Neural cell (in vitro differentiated cells): ENCODE measurements around the gene CCIN. TPM values are rescaled to one million over a fixed set of nuclear protein-coding genes. Genes with fewer than 3 reads are reported as not detected.

ENCODE experiments used
- H2AFZ ChIP-seq: fragments of 200-600, 300-800 bp; sonication (generic), shearing (Covaris generic); 2 replicates; pipeline ENCODE4 v1.6.0; 2014; ENCODE audit warnings: low read depth, mild to moderate bottlenecking, antibody characterized with exemption, low read length, moderate library complexity
- H3F3A ChIP-seq: fragments of 200-600 bp; shearing (Covaris generic); 2 replicates; pipeline ENCODE4 v1.6.1; 2016; ENCODE audit warnings: mild to moderate bottlenecking, moderate library complexity, mixed read lengths, antibody characterized with exemption, low read length; ENCODE audit not compliant: insufficient read depth, poor library complexity, severe bottlenecking
- H3K27ac ChIP-seq: fragments of 200-600, 300-800 bp; sonication (generic), shearing (Covaris generic); 2 replicates; pipeline ENCODE4 v1.5.1; 2014; ENCODE audit warnings: mild to moderate bottlenecking, low read length, moderate library complexity
- H3K27me3 ChIP-seq: fragments of 300-800, 200-600 bp; sonication (generic), shearing (Covaris generic); 2 replicates; pipeline ENCODE4 v1.6.0; 2014; ENCODE audit warnings: mild to moderate bottlenecking, low read depth, low read length, moderate library complexity; ENCODE audit not compliant: insufficient read depth
- H3K36me3 ChIP-seq: fragments of 300-800, 200-600 bp; sonication (generic), shearing (Covaris generic); 2 replicates; pipeline ENCODE4 v1.5.1; 2014; ENCODE audit warnings: mild to moderate bottlenecking, antibody characterized with exemption, low read length, moderate library complexity; ENCODE audit not compliant: insufficient read depth
- H3K4me2 ChIP-seq: fragments of 300-800, 200-600 bp; sonication (generic), shearing (Covaris generic); 2 replicates; pipeline ENCODE4 v1.6.0; 2014; ENCODE audit warnings: mild to moderate bottlenecking, low read length
- H3K4me3 ChIP-seq: fragments of 300-800, 200-600 bp; sonication (generic), shearing (Covaris generic); 2 replicates; pipeline ENCODE4 v1.5.1; 2014; ENCODE audit warnings: mild to moderate bottlenecking, low read length, moderate library complexity
- H3K79me2 ChIP-seq: fragments of 200-600 bp; shearing (Covaris generic); replicated peaks from 2 replicates; pipeline ENCODE4 v1.6.0; 2014; ENCODE audit warnings: mild to moderate bottlenecking, low read length, moderate library complexity; ENCODE audit not compliant: insufficient read depth
- H3K9ac ChIP-seq: fragments of 300-800, 200-600 bp; sonication (generic), shearing (Covaris generic); 2 replicates; pipeline ENCODE4 v1.6.1; 2016; ENCODE audit warnings: mild to moderate bottlenecking, low read length, mixed read lengths
- H3K9me2 ChIP-seq: fragments of 200-600 bp; shearing (Covaris generic); 2 replicates; pipeline ENCODE4 v1.6.1; 2016; ENCODE audit warnings: mild to moderate bottlenecking, low read length, mixed read lengths; ENCODE audit not compliant: insufficient read depth
- H3K9me3 ChIP-seq: fragments of 200-600, 300-800 bp; sonication (generic), shearing (Covaris generic); 2 replicates; pipeline ENCODE4 v1.6.1; 2016; ENCODE audit warnings: mild to moderate bottlenecking, mixed run types, low read length, moderate library complexity, mixed read lengths
- H4K20me1 ChIP-seq: fragments of 200-600 bp; shearing (Covaris generic); 2 replicates; pipeline ENCODE4 v1.6.1; 2016; ENCODE audit warnings: mild to moderate bottlenecking, mixed run types; ENCODE audit not compliant: insufficient read depth
- EP300 ChIP-seq: fragments of 450-650 bp; conservative IDR thresholded peaks from 2 replicates; pipeline ENCODE4 v1.6.1; 2014; ENCODE audit warnings: antibody characterized with exemption, mild to moderate bottlenecking, moderate library complexity; ENCODE audit not compliant: poor library complexity, severe bottlenecking
- EZH2 ChIP-seq: fragments of 200-600, 300-800 bp; shearing (Covaris generic), sonication (generic); IDR thresholded peaks from 2 replicates; pipeline ENCODE4 v1.6.1; 2014; ENCODE audit warnings: antibody characterized with exemption, low read length, borderline replicate concordance, mild to moderate bottlenecking; ENCODE audit not compliant: insufficient read depth, poor library complexity, severe bottlenecking
- MXI1 ChIP-seq: fragments of 450-650 bp; conservative IDR thresholded peaks from 2 replicates; pipeline ENCODE4 v1.6.1; 2014; ENCODE audit warnings: antibody characterized with exemption, mild to moderate bottlenecking; ENCODE audit not compliant: poor library complexity, severe bottlenecking
- POLR2AphosphoS5 ChIP-seq: IDR thresholded peaks from 2 replicates; pipeline ENCODE4 v1.6.1; 2012
- RAD21 ChIP-seq: fragments of 450-650 bp; conservative IDR thresholded peaks from 2 replicates; pipeline ENCODE4 v1.6.1; 2014; ENCODE audit warnings: antibody characterized with exemption, mild to moderate bottlenecking, moderate library complexity
- SMC3 ChIP-seq: fragments of 450-650 bp; conservative IDR thresholded peaks from 2 replicates; pipeline ENCODE4 v1.6.1; 2014; ENCODE audit warnings: antibody characterized with exemption, mild to moderate bottlenecking, moderate library complexity; ENCODE audit not compliant: poor library complexity
- TAF1 ChIP-seq: IDR thresholded peaks from 2 replicates; pipeline ENCODE4 v1.6.1; 2012; ENCODE audit warnings: low read depth
- polyA plus RNA-seq: library from polyadenylated mRNA; depleted of rRNA; stranded (reverse); fragments of >200 nt; gene quantifications from 2 replicates; pipeline ENCODE4 v1.2.3, GENCODE V29; 2014
- TF ChIP-seq, protein P1 (sequence below): IDR thresholded peaks from 2 replicates; pipeline ENCODE4 v1.6.1; 2012; ENCODE audit warnings: borderline replicate concordance
- TF ChIP-seq, protein P2 (sequence below): fragments of 450-650 bp; IDR thresholded peaks from 2 replicates; pipeline ENCODE4 v1.5.1; 2014; ENCODE audit warnings: antibody characterized with exemption, mild to moderate bottlenecking, moderate library complexity; ENCODE audit not compliant: poor library complexity, severe bottlenecking

CCIN gene
- polyA plus RNA-seq, 1 donor from 2014 or later: not detected

DNA sequence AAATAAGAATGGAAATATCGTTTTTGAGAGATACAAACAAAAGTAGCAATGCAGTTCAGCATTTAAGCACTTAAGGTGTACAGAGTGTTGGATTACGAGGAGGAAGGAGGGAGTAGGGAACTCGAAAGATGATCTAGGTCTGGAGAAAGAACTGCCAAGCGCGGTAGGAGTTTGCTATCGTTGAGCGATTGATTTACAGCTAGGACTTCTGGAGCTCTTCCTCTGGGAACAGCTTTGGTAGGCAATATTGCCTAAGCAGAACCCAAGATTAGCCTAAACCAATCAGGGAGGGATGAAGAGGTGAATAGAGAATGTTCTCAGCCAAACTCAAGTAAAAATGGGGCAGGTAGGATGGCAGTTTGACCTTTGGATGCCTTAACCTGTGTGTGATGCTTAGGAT is 22.5 kb downstream of the CCIN start:
- H3K4me3 ChIP-seq: peak overlapping the region; percentile 80
- no peaks in the 10 kb centered on the region for H3K9me3 ChIP-seq
- H3K4me2 ChIP-seq: peak overlapping the region; percentile 96
- H3F3A ChIP-seq: no peaks in the 10 kb centered on the region
- H3K27ac ChIP-seq: peak overlapping the region; percentile 82
- H3K36me3 ChIP-seq: no peaks in the 10 kb centered on the region
- no peaks in the 10 kb centered on the region for H3K27me3 ChIP-seq
- H3K9ac ChIP-seq: peak overlapping the region; percentile 79
- H3K9me2 ChIP-seq: no peaks in the 10 kb centered on the region
- H4K20me1 ChIP-seq: no peaks in the 10 kb centered on the region
- H2AFZ ChIP-seq: no peak overlapping the region
- TF ChIP-seq POLR2AphosphoS5: no peak
- TF ChIP-seq MXI1: no peak
- no peak for TF ChIP-seq RAD21
- TF ChIP-seq, protein P1, sequence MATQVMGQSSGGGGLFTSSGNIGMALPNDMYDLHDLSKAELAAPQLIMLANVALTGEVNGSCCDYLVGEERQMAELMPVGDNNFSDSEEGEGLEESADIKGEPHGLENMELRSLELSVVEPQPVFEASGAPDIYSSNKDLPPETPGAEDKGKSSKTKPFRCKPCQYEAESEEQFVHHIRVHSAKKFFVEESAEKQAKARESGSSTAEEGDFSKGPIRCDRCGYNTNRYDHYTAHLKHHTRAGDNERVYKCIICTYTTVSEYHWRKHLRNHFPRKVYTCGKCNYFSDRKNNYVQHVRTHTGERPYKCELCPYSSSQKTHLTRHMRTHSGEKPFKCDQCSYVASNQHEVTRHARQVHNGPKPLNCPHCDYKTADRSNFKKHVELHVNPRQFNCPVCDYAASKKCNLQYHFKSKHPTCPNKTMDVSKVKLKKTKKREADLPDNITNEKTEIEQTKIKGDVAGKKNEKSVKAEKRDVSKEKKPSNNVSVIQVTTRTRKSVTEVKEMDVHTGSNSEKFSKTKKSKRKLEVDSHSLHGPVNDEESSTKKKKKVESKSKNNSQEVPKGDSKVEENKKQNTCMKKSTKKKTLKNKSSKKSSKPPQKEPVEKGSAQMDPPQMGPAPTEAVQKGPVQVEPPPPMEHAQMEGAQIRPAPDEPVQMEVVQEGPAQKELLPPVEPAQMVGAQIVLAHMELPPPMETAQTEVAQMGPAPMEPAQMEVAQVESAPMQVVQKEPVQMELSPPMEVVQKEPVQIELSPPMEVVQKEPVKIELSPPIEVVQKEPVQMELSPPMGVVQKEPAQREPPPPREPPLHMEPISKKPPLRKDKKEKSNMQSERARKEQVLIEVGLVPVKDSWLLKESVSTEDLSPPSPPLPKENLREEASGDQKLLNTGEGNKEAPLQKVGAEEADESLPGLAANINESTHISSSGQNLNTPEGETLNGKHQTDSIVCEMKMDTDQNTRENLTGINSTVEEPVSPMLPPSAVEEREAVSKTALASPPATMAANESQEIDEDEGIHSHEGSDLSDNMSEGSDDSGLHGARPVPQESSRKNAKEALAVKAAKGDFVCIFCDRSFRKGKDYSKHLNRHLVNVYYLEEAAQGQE: no peak
- no peak for TF ChIP-seq TAF1
- TF ChIP-seq, protein P2, sequence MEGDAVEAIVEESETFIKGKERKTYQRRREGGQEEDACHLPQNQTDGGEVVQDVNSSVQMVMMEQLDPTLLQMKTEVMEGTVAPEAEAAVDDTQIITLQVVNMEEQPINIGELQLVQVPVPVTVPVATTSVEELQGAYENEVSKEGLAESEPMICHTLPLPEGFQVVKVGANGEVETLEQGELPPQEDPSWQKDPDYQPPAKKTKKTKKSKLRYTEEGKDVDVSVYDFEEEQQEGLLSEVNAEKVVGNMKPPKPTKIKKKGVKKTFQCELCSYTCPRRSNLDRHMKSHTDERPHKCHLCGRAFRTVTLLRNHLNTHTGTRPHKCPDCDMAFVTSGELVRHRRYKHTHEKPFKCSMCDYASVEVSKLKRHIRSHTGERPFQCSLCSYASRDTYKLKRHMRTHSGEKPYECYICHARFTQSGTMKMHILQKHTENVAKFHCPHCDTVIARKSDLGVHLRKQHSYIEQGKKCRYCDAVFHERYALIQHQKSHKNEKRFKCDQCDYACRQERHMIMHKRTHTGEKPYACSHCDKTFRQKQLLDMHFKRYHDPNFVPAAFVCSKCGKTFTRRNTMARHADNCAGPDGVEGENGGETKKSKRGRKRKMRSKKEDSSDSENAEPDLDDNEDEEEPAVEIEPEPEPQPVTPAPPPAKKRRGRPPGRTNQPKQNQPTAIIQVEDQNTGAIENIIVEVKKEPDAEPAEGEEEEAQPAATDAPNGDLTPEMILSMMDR: no peak
- H3K79me2 ChIP-seq: peaks cover 38% of the 10 kb centered on the region

DNA sequence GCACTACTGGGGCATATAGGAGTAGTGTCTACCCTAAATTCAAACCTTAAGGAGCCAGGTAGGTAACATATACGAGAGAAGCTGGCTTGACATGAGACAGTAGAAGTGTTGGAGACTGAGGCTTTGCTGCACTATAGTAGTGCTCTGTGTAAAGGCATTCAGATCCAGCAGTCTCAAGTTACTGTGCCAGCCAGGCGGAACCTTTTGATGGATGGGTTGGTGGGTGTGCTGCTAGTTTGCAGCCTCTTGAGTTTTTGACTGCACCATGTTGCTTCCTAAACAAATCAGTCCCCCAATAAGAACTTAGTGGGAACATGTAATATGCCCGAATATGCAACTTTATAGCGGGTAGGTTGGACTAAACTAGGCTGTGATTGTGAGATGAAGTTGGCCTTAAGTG is 23.0 kb downstream of the CCIN start:
- H3K79me2 ChIP-seq: peaks cover 38% of the 10 kb centered on the region
- no peaks in the 10 kb centered on the region for H3K9me2 ChIP-seq
- no peak overlapping the region for H3K27ac ChIP-seq
- H3K9me3 ChIP-seq: no peaks in the 10 kb centered on the region
- H3K36me3 ChIP-seq: no peaks in the 10 kb centered on the region
- H4K20me1 ChIP-seq: no peaks in the 10 kb centered on the region
- no peak overlapping the region for H2AFZ ChIP-seq
- no peaks in the 10 kb centered on the region for H3F3A ChIP-seq
- no peaks in the 10 kb centered on the region for H3K27me3 ChIP-seq
- H3K4me2 ChIP-seq: peak overlapping the region; percentile 96
- peak overlapping the region; percentile 80 for H3K4me3 ChIP-seq
- TF ChIP-seq EZH2 (no peak), POLR2AphosphoS5 (no peak), TAF1 (no peak), RAD21 (no peak), MXI1 (no peak), EP300 (no peak), SMC3 (no peak)
- TF ChIP-seq, protein P1: no peak
- TF ChIP-seq, protein P2: no peak
- H3K9ac ChIP-seq: peak overlapping the region; percentile 79
